Right forelimb (tissue), 1 donor: Measurements from ENCODE around the gene HOXD12.

Experiments used
- DNase-seq: peaks from one replicate; pipeline ENCODE4 v3.0.0-alpha.2; 2018

The HOXD12 gene

DNA sequence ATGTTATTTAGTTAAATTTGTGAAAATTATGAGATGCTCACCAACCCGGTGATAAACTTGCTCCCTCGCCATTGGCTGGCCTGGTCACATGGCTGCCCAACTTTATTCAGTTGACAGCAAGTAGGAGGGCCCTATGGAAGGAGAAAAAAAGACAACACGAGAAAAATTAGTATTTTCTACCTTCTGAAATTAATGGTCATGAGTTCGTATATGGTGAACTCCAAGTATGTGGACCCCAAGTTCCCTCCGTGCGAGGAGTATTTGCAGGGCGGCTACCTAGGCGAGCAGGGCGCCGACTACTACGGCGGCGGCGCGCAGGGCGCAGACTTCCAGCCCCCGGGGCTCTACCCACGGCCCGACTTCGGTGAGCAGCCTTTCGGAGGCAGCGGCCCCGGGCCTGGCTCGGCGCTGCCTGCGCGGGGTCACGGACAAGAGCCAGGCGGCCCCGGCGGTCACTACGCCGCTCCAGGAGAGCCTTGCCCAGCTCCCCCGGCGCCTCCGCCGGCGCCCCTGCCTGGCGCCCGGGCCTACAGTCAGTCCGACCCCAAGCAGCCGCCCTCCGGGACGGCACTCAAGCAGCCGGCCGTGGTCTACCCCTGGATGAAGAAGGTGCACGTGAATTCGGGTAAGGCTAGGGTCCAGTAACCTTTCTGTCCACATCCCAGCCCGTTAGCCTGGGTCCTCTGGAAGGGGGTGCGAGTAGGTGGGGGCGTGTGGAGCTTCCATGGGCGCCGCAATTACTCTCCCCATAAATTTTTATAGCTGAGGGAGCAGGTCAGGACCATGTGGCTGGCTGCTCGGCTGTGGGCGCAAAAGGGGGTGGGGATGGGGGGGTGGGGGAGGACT is 52.1 kb downstream of the HOXD12 start, which contains the start of gene HOXD4:
TSS of gene HOXD4 (plus strand) at position 109 of the 846 bp plus-strand sequence. CDS start at position 193, 84 bp downstream.
- DNase-seq: no peak
